NCI-H460 (cell line): ENCODE measurements around the gene SEMA3E. TPM values are rescaled to one million over a fixed set of nuclear protein-coding genes. Genes with fewer than 3 reads are reported as not detected.
"Not testable (repeated sequence)": the region's sequence is repeated elsewhere in the genome, so short reads cannot be mapped to it uniquely, and the experiment has no call there.

Experiments used
- DNase-seq: peaks from one replicate; pipeline ENCODE4 v3.0.0-alpha.2; 2016; ENCODE audit warnings: low read depth; ENCODE audit errors: extremely low read depth
- polyA plus RNA-seq: library from polyadenylated mRNA; depleted of rRNA; stranded (reverse); fragments of >200 nt; gene quantifications from 2 replicates; pipeline ENCODE4 v1.2.3, GENCODE V29; 2014; cell fraction: nucleus; rRNA removed
- total RNA-seq: library from RNA; depleted of rRNA; stranded (reverse); fragments of >200 nt; shearing (Covaris generic); gene quantifications from 2 replicates; pipeline ENCODE4 v1.2.3, GENCODE V29; 2014; rRNA removed

Gene SEMA3E
- total RNA-seq = 23.3 and 23.9 TPM in 2 replicates
- polyA plus RNA-seq = 15.3 and 18.8 TPM in 2 replicates

GRCh38 chr7:83648464-83649241 is at the start of gene SEMA3E:
Gene SEMA3E, minus strand, starts transcription at chr7:83649139.
- DNase-seq = peak; percentile 43

DNA sequence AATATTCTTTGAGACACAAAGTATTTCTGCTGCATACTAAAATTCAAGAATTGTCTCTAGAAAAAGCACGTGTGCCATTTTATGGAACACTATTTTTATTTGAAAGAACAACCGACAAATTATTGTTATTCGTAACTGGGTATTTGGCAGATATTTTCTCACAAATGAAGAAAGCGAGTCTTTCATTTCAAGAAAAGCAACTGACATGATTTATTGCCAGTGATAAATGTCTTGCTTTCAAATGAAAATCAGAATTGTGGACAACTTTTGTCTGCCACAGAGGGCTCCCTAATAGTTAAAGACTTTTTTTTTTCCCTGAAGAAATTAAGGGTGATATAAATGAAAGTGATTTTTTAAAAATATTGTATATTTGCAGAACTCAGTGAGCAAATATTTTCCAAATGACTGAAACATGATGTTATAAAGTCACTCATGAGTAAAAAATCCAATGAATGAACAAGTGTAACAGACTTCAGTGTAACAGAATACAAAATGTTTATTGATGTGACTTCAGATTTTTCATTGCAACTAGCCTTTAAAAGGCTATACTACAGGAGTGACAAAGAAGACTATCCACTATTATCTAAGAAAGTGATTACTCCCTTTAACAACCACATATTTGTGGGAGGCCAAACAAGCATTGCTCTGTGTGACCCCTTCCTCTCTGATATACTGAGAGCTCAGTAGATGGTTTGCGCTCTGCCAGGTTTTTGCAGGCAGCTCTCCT is 49.0 kb upstream of the SEMA3E start:
- no peak for DNase-seq

GRCh38 chr7:83696101-83696500 is 47.2 kb upstream of the SEMA3E start:
- DNase-seq = no peak

DNA sequence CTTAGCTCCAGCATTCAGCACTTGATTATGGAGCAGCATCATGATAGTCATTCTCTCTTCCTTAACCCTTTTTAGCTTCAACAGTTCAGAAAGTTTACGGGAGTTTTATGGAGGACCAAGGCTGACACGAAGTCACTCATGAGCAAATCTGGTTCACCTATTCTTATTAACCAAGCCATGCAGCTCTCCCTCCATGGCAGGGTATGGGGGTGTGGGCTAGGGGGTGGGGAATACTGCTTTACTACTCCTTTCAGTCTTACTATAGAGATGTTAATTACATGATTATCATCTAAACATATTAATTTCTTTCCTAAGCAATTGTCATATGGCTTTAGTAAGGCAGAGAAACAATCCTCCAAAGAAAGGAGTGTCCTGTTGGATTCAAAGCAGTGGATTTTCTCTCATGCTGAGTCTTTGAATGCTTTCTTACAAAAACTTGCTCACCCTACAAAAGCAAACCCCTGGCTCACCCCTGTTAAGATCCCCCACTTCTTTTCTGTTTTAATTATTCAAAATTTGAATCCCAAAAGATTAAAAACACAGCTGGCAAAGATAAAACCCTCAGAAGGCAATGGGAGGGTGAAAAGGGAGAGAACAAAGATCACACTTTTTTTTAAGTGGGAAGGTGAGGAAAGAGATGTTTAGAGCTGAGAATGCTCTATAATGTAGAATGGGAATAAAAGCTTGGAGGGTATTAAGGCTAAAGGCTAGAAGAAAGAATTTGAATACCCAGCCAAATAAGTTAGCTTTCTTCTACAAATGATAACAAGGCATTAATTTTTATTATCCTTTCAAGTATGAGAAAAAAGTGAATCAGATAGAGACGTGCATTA is 46.4 kb upstream of the SEMA3E start:
- DNase-seq = no peak

GRCh38 chr7:83693256-83693655 is 44.3 kb upstream of the SEMA3E start:
- no peak for DNase-seq

GRCh38 chr7:83691095-83691494 is 42.2 kb upstream of the SEMA3E start:
- no peak for DNase-seq

DNA sequence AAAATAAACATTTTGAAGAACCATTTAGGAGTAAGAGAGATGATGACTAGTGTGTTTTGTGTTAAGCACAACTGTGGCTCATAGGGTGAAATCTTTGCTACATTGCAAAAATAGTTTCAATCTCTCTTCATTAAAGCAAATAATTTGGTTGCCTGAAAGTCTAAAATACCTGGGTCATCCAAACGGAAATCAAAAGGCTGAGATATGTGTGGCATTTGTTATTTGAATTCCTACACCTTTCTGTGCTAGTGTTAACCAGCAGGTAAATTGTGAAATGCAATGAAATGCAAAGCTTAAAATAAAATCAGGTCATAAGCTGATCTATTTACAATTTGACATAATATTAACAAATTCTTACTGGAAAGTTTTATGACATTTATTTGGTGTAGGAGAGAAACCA is 40.9 kb upstream of the SEMA3E start:
- no peak for DNase-seq

- DNase-seq = no peak
These were observed 37.5 kb upstream of the SEMA3E start for GRCh38 chr7:83686416-83686815.

GRCh38 chr7:83684928-83685327 is 36.0 kb upstream of the SEMA3E start:
- DNase-seq = no peak

- DNase-seq = no peak
These were observed 32.4 kb upstream of the SEMA3E start for GRCh38 chr7:83681200-83681778.

DNA sequence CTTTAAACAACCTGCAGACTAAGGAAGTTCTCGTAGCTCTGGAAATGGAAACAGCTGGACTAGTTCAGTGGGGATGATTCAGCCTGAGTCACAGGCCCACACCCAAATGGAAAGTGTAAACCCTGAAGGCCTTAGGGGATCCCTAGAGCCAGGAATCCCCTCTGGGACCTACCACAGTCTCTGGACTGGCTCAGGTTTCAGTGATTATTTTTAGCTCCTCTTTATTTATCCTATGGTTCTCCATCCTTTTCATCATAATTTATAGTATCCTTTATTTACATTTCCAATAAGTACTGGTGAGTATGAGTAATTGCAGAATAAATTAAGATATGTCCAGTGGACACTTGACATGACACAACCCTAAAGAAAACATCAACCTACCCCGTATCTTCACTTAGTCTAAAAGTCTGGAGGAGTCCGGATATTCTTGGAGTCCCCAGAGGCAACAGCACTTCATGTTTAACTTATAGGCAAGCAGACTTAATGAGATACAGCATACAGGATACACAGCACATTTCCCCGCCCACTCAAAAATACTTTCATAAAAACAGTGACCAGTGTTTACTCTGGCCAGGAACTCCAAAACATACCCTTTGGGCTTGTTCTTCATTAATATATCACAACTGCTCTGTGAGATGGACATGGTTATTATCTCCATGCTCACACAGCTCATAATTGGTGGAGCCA is 28.4 kb upstream of the SEMA3E start:
- DNase-seq = peak; percentile 82

GRCh38 chr7:83673291-83673690 is 24.4 kb upstream of the SEMA3E start:
- DNase-seq = not testable (repeated sequence)

DNA sequence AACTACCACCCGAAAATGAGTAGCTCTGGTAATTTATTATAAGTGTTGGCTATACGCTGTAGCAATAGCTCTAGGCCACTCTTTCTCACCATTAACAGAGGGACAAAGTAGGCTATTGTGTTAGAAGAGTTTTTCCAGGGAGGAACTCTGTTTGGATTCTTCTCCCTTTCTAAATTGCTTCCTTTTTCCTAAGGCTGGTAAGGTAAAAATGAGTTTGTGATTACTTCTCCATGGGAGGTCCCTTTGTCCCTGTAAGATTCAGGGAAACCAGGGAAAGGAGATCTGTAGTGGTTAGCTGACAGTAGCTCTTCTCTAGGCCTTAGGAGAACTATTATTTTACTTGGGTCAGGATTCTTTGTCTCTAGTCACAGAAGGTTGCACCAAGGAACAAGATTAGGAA is 23.2 kb upstream of the SEMA3E start:
- DNase-seq = no peak

GRCh38 chr7:83663131-83663530 is 14.2 kb upstream of the SEMA3E start:
- DNase-seq = no peak

DNA sequence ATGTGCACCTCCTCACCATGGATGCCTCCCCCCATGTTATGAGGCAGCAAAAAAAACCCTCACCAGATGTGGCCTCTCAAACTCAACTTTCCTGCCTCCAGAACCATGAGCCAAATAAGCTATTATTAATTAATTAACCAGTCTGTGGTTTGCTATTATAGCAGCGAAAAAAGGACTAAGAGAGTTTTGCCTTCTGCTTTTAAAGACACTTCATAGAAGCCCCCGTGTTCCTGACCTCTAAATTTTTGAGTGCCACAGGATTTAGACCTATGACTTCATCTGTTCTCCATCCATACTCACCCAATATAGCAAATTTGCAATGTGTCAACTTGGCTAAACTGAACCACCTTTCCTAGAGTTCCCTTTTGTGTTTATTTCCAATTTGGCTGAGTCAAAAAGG is 9.2 kb upstream of the SEMA3E start:
- DNase-seq = no peak

DNA sequence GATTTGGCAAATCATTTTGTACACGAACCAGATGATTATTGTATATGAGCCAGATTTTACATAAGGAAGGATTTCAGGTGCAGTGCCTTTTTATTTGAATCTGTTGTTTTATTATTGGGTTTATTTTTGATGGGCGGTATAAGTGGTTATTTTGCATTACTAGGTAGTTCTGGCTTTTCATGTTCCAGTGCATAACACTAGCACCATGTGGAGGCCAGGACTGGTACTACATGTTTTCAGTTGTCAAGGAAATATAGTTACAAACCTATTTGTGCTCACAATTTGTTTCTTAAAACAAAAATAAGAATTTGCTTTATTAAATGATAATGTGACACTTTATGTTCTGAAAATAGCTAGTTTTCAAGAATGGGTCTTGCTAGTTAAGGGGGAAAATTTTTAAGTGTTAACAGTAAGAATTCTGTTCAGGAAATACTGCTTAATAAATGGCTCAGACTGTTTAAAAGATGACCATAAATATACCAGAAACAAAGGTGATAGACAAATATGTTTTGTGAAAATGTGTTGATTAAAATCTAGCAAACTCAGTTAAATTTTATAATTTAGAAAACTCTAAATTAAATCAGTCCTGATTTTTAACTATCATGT is 7.1 kb upstream of the SEMA3E start:
- DNase-seq = peak; percentile 59

DNA sequence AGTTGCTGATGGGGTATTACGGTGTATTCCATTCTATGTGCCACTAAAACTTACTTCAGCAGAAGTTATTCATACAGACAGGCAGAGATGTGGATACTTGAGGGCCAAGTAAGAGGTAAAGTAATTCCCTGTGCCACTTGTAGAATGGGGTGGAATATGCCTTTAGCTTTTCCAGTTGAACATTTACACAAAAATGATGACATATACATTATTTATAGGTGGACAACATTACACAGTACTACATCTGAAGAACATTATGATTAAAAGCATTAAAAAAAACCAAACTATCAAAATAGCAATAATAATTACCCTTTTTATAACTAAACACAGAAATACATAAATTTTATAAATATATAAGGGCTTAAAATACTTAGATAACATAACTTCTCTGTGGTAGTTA is 3.5 kb upstream of the SEMA3E start:
- DNase-seq = no peak

DNA sequence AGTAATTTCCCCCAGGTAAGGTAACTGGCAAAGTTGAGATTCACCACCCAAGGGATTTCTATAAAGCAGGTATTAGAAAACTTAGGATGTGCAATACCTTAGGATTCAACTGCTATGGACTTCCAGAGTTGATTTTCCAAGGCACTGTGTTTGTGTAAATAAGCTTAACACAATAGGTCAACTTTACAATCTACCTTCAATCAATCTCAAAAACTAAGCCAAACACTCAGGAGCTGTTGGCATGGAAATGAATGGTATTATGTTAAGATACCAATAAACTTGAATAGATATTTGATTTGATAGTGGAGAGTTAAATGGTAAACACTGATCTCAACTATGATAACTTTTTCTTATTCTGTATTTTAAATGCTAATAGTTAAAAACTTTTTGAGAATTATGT is 762 bp upstream of the SEMA3E start:
- DNase-seq = no peak

DNA sequence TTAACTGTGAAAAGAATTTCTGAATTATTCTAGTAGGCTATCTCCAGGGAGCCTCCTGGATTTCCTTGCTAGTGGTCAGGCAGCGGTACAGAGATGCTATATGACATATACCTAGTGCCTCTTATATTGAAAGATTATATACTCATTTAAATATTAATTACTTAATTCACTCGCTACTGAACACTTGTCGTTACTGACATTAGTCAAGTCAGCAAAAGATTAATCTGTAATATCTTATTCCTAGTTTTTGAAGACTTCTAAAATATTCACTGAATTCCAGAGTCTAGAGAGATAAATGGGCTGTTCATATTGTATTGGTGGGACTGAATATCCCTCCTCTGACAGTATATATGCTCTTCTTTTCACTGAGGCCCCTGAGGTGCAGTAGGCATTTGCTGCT is 2.9 kb downstream of the SEMA3E start:
- DNase-seq = no peak

GRCh38 chr7:83643739-83644138 is 5.2 kb downstream of the SEMA3E start:
- no peak for DNase-seq
